HEK293 (cell line): ENCODE measurements around the gene DNAH1.

ENCODE experiments used
- CTCF ChIP-seq: fragments of 450-650 bp; formaldehyde crosslinking; IDR thresholded peaks from 2 replicates; pipeline ENCODE4 v1.5.1; 2016; ENCODE audit warnings: missing biosample characterization, missing genetic modification characterization
- REST ChIP-seq: fragments of 450-650 bp; formaldehyde crosslinking; IDR thresholded peaks from 2 replicates; pipeline ENCODE4 v1.5.1; 2016; ENCODE audit warnings: missing biosample characterization, missing genetic modification characterization
- ZNF654 ChIP-seq: fragments of 450-650 bp; formaldehyde crosslinking; IDR thresholded peaks from 2 replicates; pipeline ENCODE4 v1.5.1; 2016; ENCODE audit warnings: low read depth, missing biosample characterization, missing genetic modification characterization
- ZNF704 ChIP-seq: fragments of 450-650 bp; formaldehyde crosslinking; IDR thresholded peaks from 2 replicates; pipeline ENCODE4 v1.5.1; 2016; ENCODE audit warnings: missing biosample characterization, missing genetic modification characterization

GRCh38 chr3:52358362-52358940 lies 42.3 kb downstream of the DNAH1 start:
- no peak for TF ChIP-seq CTCF (tag by site-specific recombination)
- no peak for TF ChIP-seq ZNF704
- TF ChIP-seq REST (tag by site-specific recombination), result no peak
- TF ChIP-seq ZNF654 (tag by site-specific recombination), result no peak
